Suprapubic skin (tissue), 4 donors: Measurements from ENCODE around the gene CTNND2.

ENCODE experiments used
- EP300 ChIP-seq: sonication (generic); formaldehyde crosslinking; IDR thresholded peaks from one replicate; pipeline ENCODE4 v1.6.1; 2017; ENCODE audit warnings: antibody characterized with exemption
- POLR2A ChIP-seq, 2 donors: fragments of 450-650 bp; IDR thresholded peaks; one replicate each; pipeline ENCODE4 v1.6.1; 2017; ENCODE audit warnings: antibody characterized with exemption in 2 of 2, mild to moderate bottlenecking in 2 of 2, moderate library complexity in 2 of 2
- POLR2AphosphoS5 ChIP-seq, 3 donors: sonication (generic); formaldehyde crosslinking; IDR thresholded peaks; one replicate each; pipeline ENCODE4 v1.6.1; 2017; ENCODE audit warnings: antibody characterized with exemption in 3 of 3
- TF ChIP-seq, protein P1 (sequence below), 2 donors: fragments of 200-600 bp in 1 of 2; fragments of 450-650 bp in 1 of 2; sonication (generic) in 1 of 2; IDR thresholded peaks; one replicate each; pipeline ENCODE4 v1.5.1; 2016 to 2019; ENCODE audit warnings: antibody characterized with exemption in 2 of 2, mild to moderate bottlenecking in 1 of 2, moderate library complexity in 1 of 2

DNA sequence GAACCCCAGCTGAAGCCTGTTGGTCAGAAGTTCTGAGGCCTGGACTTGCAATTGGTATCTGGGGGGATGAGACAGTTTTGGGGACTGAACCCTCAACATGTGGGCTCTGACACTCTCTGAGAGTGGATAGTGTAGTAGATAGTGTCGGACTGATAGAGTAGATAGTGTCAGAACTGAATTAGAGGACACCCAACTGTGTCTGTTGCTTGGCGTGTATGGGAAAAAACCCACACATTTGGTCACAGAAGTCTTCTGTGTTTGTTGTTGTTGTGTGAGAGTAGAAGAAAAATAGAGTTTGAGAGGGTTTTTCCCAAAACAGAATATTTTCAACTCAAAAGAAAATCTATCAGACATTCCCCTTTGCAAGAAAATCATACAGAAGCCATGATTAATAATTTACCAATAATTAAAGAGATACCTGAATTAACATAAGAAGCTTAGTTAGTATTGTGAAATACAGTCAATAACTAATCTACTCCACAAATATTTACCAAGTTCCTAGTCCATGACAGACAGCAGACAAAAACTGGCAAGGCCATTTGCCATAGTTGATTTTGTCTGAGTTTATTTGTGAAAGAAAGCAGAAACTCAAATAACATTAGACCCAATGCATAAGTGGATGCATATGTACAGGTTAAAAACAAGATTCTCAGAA is 170.9 kb downstream of the CTNND2 start:
- TF ChIP-seq, protein P1, sequence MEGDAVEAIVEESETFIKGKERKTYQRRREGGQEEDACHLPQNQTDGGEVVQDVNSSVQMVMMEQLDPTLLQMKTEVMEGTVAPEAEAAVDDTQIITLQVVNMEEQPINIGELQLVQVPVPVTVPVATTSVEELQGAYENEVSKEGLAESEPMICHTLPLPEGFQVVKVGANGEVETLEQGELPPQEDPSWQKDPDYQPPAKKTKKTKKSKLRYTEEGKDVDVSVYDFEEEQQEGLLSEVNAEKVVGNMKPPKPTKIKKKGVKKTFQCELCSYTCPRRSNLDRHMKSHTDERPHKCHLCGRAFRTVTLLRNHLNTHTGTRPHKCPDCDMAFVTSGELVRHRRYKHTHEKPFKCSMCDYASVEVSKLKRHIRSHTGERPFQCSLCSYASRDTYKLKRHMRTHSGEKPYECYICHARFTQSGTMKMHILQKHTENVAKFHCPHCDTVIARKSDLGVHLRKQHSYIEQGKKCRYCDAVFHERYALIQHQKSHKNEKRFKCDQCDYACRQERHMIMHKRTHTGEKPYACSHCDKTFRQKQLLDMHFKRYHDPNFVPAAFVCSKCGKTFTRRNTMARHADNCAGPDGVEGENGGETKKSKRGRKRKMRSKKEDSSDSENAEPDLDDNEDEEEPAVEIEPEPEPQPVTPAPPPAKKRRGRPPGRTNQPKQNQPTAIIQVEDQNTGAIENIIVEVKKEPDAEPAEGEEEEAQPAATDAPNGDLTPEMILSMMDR (IDR thresholded peaks at IDR 0.05) = no peak
- no peak for TF ChIP-seq POLR2AphosphoS5 (IDR thresholded peaks at IDR 0.05)
- no peak for TF ChIP-seq POLR2A (IDR thresholded peaks at IDR 0.05)
- TF ChIP-seq EP300 = no peak
